Measurements from ENCODE around the gene FARS2.

Gene FARS2

DNA sequence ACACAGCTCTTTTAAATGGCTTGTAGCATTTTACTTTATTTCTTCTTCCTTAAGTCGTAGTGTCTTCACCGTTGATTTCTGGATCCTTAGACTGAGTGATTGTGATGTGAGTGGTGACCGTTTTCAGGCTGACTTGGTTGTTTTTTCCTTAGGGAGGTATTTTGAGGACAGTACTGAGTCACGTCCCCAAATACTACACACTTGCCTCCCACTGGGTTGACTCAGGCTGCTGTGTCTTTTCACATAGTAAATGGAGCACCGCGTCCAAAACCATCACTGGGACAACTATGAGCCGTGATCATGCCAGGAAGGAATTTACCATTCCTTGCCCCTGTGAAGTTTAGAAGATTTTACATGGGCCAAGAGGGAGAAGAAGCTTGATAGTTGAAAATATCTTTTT lies 174.1 kb downstream of the FARS2 start:
- no peak for DNase-seq

DNA sequence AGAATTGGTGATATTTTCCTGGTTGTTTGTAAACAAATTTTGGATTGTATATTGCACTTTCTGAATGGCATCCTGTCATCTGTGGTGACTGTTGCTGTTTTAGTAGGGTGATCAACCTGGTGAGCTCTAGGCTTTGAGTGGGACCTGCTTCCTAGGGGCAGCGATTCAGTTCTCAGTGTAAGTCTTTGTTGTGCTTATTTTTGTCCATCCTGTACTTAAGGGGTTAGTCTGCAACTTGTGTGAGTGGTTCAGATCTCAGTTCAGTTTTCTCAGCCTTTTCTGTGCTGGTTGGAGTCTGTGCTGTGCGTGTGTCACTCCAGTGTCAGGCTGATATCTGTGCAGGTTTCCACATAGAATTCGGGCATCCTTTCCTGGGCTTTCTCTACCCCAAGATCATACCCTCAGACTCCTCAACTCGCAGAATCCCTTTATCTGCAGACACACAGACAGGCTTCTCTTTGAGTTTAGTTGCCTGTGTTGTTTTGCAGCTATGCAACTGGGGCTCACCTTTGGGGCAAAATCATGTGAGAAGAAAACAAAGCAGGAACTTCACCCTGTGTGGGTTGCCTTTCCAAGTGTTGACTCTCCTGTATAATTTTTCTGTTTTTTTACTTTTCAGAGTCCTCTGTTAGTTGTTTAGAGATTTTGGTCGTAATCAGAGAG lies 177.7 kb downstream of the FARS2 start:
- no peak for DNase-seq

DNA sequence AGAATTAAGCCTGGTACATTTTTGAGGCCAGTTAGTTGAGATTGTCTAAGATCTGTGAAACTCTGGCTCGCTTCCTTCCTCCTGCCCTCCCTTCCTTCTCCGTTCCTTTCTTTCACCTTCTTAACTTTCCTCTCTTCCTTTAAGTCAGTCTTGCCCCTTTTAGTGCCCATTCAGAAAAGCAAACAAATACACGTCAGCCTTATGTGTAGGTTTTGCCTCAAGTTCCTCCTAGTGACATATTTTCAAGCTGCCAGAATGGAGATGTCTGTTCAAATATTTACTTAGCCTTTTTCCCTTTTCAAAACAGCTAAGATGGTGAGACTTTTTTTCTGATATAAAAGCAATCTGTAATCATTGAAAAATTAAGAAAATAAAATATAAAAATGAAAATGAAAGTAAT lies 178.4 kb downstream of the FARS2 start:
- peak; percentile 78 for DNase-seq

DNA sequence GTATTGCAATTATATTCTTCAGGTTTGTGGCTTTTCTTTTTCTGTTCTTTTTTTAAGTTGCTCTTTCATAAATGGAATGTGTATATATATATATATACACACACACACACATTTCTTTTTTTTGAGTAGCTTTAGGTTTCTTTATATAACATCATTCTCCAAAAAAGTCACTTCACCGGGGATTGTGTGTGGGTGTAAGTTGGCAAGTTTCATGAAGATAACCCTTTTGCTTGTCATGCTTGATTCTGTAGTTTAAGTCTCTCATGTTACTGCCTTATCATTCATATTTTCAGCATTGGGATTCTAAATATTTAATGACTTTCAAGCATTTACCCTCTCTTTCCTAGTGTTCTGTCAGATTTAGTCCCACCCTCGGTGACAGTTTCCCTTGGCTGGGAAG lies 181.0 kb downstream of the FARS2 start:
- DNase-seq = no peak

DNA sequence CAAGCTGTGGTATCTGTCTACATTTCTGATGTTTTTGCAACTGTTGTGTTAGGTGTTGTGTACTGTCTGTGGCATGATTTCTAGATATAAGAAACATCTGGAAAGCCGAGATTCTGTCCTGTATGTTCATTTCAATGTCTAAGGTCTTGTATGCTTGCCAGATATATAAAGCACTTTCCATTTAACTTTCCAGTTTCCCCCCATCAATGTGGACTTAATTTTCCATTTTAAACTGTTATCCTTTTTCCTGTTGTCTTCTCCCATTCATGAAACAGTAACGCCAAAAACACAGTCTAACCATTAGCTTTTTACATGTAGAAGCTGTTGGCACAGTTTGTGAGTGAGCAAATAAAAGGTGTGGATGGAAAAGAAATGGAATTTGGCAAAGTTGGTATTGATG lies 181.6 kb downstream of the FARS2 start:
- DNase-seq = no peak

DNA sequence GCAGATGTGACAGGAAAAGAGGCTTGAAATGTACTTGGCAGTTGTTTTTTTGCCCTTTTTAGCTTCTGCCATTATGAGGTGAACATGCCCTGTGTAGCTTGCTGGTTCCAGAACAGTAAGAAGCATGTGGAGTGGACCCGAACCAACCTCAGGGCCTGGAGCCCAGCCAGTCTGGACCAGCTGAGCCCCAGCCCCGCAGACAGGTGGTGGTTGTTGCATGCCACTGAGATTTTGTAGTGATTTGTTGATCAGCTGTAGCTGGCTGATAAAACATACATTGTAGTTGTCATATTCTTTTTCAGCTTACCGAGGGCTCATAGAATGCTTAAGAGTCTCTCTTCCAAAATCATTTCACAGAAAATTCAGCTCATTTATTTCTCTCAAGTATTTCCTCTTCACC lies 182.2 kb downstream of the FARS2 start:
- no peak for DNase-seq

DNA sequence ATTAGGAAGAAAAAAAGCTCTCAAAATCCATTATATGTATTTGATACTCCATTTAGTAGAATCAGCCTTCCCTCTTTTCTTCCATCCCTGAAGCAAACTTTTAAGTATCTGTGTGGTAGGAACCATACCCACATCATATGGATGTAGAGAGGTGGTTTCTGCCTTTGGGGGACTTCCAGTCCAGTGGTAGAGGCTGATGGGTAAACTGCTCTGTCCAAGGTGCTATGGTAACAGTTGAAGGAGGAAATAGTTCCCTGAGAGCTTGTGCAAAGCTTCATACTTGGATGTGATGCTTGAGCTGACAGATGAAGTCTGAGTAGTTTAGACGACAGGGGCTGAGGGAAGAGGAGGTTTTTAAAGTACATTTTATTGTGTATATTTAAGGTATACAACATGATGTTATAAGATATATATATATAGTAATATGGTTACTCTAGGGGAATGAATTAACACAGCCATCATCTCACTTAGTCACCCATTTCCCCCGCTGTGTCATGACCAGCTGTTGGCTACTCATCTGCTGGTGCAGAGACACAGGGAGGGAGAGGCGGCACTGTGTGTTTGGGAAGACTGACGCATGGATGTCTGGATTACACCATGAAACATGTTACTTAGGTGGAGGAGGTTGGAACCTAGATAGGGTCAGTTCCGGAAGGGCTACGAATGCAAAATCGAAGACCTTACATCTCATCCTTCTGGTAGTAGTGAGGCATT lies 185.2 kb downstream of the FARS2 start:
- no peak for DNase-seq

DNA sequence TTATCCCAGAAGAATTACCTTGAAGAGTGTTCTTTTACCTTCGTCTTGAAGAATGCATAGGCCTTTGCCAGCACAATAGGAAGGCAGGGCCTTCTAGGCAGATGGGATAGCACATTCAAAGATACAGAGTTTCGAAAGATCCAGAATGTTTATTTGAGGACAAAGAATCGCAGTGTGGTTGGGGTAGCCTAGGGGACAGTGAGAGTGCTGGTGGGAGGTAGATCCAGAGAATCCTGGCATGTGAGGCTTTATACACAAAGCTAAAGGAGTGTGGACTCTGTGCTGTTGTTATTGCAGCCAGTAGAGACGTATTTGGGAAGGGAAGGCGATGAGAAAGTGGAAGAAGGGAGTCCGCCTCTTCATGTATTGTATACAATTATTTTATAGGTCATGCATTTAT lies 186.6 kb downstream of the FARS2 start:
- no peak for DNase-seq

DNA sequence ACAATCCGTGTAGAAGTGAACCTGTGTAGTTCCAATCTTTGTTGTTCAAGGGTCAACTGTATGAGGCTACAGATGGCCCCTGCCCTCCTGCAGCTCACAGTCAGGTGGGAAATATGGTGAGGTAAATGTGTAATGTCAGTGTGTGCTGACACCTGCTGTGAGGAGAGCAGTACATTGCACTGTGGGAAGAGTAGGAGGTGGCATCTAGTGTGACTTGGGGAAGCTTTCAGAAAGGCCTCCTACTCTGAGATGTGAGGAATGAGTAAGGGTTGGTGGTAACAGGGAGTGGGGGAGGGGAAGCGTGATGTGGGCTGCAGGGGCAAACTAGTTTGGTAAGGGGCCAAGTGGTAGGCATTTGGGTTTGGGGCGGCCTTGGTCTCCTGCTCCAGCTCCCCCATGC lies 188.8 kb downstream of the FARS2 start:
- DNase-seq = no peak

DNA sequence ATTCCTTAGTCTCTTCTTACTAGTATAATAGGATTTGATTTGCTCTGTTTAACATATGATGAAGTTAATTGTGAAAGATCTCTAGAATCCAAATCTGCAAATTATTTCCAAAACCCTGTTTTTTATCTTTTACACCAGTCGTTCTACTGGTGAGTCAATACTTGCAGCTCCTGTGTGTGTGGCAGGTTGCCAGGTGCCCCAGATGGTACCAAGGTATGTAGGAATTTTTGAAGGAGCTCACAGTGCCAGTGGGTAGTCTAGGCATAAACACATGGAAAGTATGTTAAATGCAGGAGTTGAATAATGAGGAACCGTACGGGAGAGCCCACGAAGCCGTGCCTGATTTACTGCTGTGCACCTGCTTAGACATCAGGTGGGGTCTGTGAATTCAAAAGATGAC lies 192.2 kb downstream of the FARS2 start:
- DNase-seq = no peak

DNA sequence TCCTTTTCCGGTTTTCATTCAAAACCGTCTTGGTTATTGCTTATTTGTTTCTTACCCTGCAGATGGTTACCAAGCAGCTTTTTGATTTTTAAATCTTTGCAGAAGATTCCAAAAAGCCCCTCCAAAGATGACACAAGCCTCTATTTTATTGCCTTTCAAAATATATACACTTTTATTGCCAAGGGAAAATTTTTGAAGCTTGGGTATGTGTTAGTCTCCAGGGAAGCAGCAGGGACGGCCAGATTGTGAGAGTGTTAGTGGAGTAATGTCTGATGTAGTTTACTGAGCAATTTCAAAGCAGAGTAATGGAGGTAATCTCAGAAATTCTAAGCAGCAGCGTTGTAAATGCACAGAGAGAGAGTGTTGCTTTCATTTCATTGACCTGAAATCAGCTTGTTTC lies 193.8 kb downstream of the FARS2 start:
- no peak for DNase-seq

DNA sequence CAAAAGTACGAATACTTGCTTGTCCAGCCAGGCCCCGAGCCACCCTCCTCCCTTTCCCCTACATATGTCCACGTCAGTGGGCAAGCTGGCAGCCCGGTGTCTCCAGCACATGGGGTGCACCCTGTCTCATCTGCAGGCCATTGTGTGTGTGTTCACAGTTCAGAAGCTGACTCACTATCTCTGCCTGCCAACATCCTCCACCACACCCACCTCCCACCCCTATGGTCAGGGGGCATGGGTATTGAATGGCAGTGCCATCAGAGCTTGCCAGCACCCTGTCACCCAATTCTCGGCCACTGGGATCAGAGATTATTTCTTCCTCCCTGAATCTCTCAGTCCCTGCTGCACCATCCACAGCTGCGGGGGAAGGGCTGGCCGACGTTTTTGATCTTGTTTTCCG lies 195.7 kb downstream of the FARS2 start:
- peak; percentile 92 for DNase-seq

DNA sequence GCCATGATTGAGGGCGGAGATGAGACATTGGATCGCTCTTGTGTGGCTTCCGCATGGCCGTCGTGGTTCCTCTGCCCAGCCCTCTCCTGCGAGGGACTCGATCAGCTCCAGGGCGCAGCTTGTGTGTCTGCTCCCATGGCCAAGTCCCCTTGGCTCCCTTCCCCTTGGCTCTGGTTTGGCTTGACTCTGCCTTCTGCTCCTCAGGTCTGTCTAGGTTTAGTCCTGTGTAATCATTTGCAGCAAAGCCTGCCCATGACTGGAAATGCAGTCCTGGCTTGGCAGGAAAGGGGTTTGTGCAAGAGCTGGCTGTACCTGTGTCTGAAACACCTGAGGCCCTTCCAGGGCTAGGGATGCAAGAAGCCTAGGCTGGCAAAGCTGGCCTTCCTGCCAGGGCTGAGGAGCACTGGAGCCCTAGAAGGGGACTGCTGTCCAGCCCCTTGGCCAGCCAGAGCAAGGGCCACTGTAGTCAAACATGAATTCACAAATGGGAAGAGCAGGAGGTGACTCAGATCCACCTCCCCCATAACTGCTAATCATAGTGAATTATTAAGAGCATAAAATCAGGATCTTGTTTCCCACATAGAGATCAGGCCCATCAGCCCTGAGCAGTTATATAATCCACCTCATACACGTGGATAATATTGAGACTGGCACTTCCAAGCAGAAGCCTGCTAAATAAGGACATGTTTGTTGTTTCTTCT lies 196.8 kb downstream of the FARS2 start:
- peak; percentile 100 for DNase-seq

DNA sequence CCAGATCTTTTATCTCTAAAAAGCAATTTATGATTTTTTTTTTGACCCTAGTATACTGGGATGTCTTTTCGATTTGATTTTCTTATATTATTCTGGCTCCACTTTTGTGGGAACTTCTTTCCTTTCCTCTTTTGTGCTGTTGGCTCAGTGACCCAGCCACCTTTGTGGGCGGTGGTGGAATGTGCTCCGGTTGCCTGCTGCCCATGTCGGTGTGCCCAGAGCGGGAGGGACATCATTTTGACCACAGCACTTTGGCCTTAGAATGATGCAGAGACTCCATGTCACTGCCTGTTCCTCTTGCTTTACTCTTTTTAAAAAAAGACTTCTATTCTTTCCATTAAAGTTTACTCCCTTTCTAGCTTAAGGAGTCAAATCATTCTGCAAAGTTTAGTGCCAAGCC lies 198.0 kb downstream of the FARS2 start:
- DNase-seq = no peak

DNA sequence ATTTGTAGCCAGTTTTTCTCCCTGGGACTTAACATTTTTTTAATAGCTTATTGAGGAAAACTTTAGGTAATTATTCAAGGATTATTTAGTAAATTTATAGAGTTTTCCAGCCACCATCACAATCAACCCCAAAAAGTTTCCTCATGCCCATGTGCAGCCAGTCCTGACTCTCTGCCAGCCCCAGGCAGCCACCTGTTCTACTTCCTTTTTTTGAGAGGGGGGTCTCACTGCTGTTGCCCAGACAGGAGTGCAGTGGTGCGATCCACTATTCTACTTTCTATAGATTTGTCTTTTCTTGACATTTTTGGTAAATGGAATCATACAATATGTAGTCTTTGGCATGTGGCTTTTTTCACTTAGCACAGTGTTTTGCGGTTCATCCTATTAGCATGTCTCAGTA lies 200.1 kb downstream of the FARS2 start:
- DNase-seq = no peak

DNA sequence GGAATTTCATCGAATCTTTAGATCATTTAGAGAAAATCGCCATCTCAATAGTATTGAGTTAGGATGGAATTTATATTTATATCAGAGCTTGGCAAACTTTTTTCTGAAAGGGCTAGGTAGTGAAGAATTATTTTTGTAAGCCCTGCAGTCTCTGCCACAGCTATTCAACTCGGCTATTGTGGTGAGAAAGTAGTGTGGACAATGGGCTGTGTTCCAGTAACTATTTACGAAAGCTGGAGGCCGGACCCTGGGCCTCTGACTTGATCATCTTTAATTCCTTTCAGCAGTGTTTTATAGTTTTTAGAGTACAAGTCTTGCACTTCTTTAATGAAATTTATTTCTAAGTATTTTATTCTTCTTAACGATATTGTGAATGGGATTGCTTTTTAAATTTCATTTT lies 201.5 kb downstream of the FARS2 start:
- DNase-seq = no peak

DNA sequence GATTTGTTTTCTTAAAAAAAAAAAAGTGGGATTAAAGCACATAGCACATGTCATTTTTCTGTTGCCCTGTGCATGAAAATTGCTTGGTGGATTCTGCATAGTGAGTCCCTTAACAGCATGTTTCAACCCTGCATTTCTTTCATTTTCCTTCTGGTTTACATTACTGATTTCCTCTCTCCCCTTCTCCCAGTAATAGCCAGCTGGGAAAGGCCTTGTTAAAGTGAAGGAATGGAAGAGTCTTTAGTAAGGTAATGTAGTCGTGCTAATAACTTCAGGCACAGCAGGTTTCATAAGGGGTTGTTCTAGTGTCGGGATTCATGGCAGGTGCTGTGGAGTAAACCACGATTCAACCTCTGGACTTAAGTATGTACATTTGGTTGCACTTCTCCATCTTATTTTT lies 202.4 kb downstream of the FARS2 start:
- DNase-seq = no peak

DNA sequence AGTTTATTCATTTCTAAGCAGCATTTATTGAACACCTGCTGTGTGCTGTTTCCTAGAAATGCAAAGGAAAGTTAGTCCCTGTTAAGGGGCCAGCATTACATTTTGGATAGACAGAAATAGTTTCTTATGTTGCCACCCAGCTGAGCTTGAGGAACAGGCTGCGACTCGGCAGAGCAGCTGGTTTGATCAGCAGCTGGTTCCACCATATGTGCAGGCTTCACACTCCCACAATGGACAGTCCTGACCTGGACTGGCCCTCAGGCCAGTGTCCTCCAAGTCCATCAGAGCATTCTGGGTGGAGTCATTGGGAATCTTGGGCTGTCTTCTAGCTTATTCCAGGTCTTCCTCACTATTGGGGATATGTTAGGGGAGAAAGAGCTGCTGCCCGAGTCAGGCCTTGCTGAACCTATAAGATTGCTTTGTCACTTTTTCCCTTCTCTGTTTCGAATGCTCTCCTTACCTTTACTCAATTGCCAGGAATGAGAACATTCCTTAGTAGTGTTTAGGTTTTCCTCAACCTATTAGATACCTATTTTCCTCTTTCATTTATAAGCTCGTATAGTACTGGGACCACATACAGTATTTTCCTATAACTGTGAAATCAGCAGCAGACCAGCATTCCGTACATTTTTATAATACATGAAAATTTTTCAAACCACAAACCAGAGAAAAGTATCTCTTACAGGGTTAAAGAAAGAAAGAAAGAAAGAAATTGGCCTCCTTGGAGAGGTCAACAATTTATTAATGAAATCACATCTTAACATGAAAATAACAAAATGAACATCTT lies 203.0 kb downstream of the FARS2 start:
- no peak for DNase-seq

DNA sequence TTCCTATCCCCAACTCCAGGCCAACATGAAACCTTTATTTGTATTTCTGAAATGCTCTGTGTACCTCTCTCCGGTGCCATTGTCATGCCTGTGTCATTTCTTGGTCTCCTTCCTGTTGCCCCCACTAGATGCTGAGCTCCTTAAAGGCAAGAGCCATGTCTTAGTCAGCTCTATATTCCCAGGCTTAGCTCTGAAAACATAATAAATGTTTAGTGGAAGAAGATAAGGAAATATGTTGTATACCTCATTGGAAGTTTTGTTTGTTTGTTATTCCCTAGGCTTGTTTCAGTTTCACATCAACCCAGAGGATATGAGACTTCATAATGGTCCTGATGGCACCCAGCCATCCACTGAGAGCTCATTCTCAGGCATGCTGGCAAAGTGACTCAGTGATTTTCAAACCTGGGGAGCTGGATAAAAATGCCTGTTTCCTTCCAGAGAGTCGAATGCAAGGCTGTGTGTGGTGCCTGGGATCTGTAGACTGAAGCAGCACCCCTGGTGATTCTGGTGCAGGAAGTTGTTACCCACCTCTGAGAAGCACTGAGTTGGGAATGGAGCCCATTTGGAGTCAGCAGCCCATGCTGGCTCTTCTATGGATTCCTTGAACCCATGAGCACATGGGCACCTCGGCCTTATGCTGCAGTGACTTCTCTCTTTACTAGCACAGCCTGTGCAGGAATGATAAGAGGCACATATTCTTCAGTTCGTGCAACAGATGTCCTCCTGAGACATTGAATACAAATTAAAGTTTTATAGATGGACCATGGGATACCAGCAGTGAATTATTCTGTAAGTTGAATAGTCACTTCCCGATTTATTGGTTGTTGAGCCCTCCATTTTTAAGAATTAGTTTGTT lies 205.2 kb downstream of the FARS2 start:
- DNase-seq = peak; percentile 83

DNA sequence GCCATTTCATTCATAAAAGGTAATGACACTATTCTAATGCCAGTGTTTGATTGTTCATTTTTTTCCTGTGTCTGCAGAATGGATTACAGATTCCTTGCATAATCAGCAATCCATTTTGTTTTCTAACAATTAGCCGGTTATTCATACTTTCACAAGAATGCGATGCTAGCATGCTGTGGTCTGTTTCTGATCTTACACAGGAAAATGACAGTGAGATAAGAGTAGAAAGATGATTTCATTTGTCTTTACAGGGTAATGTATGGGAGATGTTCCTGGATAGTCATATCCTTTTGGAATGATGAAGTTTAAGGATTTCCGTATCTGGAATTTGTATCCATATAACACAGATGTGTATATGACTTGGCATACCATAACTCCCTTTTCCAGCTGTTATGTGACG lies 207.3 kb downstream of the FARS2 start:
- DNase-seq = no peak

DNA sequence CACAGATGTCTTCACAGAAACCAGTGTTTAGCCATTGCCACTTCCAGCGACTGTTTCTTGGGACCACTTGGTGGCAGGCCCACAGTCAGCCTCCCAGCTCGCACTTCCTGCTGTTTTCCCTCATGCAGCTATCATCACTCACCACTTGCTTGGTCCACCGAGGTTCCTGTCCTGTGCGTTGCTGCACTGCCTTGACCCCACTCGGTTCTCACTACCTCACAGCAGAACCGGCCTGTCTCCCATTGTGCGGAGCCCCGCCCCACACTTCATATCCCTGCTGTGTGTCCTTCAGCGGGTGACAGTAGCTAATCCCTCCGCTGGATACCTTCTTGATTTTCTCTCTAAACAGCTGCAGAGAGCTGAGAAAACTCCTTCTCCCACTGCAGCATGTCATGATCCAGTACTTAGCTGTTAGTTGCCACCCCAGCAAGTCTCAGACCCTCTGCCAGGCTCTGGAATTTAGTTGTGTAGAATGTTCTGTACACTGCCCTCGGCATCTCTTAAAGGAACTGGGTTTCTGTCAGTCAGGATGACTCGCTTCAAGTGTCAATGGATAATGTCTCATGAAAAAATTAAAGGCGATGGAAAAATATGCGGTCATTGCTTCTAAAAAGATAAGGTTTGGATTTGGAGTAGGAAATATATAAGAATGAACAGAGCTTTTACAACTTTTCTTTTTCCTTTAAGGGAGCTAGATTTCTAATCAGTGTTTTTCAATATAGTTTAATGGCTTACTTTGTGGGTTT lies 208.0 kb downstream of the FARS2 start:
- DNase-seq = no peak

DNA sequence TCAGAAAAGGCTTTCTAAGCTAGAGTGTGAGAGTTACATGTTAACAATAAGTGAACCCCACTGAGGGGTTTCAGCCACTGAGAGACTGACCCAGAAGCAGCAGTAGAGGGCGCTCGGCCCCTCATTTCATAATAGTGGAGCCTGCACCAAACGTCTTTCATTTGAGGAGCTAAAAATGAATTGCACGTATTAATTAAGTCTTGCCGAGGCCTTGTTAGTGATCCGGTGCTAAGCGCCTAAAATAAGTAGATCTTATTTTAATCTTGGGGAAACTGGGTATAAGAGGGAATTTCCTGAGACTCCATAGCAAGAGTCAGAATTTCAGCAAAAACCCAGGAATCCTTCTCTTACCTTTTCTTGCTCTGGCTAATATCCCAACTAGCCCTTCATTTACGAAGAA lies 209.7 kb downstream of the FARS2 start:
- peak; percentile 95 for DNase-seq

Data from NCI-H2029 (cell line).